ENCODE data around the gene TMEM174.
"Not testable (repeated sequence)": the region's sequence is repeated elsewhere in the genome, so short reads cannot be mapped to it uniquely, and the experiment has no call there.

The TMEM174 gene

GRCh38 chr5:73215891-73216610 lies 43.1 kb downstream of the TMEM174 start:
- Histone ChIP-seq H3K4me1 (ENCODE audit: insufficient read depth, low read length) (no peaks in the 10 kb centered on the region), H3K9ac (ENCODE audit: low read depth, low read length) (no peak overlapping the region), H3K27ac (ENCODE audit: low read length) (no peak overlapping the region), H4K20me1 (ENCODE audit: insufficient read depth, low read length) (no peaks in the 10 kb centered on the region), H3K79me2 (ENCODE audit: insufficient read depth, low read length) (no peaks in the 10 kb centered on the region), H3K4me3 (ENCODE audit: low read depth in 1 of 2, low read length in 2 of 2) (no peak overlapping the region), H3K36me3 (ENCODE audit: insufficient read depth, low read length) (no peaks in the 10 kb centered on the region), H2AFZ (ENCODE audit: low read depth, low read length) (no peak overlapping the region), H3K27me3 (ENCODE audit: insufficient read depth, low read length, poor library complexity) (peaks cover 3% of the 10 kb centered on the region), H3K4me2 (ENCODE audit: insufficient read depth, low read length) (no peak overlapping the region), H3K9me3 (ENCODE audit: insufficient read depth, low read length, severe bottlenecking) (no peaks in the 10 kb centered on the region)
- no peak for DNase-seq
- ATAC-seq (ENCODE audit: insufficient read depth, low read depth): no peak
- TF ChIP-seq, protein P1, sequence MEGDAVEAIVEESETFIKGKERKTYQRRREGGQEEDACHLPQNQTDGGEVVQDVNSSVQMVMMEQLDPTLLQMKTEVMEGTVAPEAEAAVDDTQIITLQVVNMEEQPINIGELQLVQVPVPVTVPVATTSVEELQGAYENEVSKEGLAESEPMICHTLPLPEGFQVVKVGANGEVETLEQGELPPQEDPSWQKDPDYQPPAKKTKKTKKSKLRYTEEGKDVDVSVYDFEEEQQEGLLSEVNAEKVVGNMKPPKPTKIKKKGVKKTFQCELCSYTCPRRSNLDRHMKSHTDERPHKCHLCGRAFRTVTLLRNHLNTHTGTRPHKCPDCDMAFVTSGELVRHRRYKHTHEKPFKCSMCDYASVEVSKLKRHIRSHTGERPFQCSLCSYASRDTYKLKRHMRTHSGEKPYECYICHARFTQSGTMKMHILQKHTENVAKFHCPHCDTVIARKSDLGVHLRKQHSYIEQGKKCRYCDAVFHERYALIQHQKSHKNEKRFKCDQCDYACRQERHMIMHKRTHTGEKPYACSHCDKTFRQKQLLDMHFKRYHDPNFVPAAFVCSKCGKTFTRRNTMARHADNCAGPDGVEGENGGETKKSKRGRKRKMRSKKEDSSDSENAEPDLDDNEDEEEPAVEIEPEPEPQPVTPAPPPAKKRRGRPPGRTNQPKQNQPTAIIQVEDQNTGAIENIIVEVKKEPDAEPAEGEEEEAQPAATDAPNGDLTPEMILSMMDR (IDR thresholded peaks at IDR 0.05; ENCODE audit: borderline replicate concordance, extremely low read depth, low read length, poor library complexity, severe bottlenecking): no peak
- no peak for TF ChIP-seq EZH2 (IDR thresholded peaks at IDR 0.05; ENCODE audit: borderline replicate concordance, low read depth, low read length, severe bottlenecking)

DNA sequence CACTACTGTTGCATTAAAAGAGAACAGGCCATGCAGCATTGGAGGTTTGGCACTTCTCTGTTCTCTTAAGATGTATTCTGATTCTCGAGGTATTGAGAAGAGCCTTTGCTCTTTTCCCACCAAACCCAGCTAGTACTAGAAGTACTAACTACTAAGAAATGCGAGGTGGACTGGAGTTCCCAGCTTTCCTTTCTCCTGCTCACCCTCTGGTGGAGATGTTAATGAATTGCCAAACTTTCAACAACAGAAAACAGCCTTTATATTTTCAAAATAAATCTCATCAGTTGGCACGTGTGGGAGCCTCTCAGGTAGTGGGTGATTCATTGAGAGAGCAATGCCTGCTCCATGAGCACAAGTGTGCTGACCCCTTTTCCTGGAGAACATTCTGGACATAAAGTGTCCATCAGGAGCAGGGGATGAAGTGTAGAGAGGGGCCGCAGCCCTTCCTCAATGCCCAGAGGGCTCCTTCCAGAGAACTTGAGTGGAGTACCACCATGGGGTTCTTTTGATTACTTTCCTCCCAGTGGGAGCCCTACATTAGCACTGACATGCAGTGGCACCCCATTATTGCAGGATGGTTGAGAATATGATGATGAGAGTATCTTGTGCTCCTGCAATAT lies 45.7 kb downstream of the TMEM174 start:
- H3K4me3 ChIP-seq (ENCODE audit: low read depth in 1 of 2, low read length in 2 of 2): no peak overlapping the region
- H3K27ac ChIP-seq (ENCODE audit: low read length): no peak overlapping the region
- H3K9me3 ChIP-seq (ENCODE audit: insufficient read depth, low read length, severe bottlenecking): no peaks in the 10 kb centered on the region
- H3K9ac ChIP-seq (ENCODE audit: low read depth, low read length): no peak overlapping the region
- no peaks in the 10 kb centered on the region for H3K79me2 ChIP-seq (ENCODE audit: insufficient read depth, low read length)
- no peak for ATAC-seq (ENCODE audit: insufficient read depth, low read depth)
- H3K4me1 ChIP-seq (ENCODE audit: insufficient read depth, low read length): no peaks in the 10 kb centered on the region
- H2AFZ ChIP-seq (ENCODE audit: low read depth, low read length): no peak overlapping the region
- TF ChIP-seq, protein P1 (IDR thresholded peaks at IDR 0.05; ENCODE audit: borderline replicate concordance, extremely low read depth, low read length, poor library complexity, severe bottlenecking): no peak
- TF ChIP-seq EZH2 (IDR thresholded peaks at IDR 0.05; ENCODE audit: borderline replicate concordance, low read depth, low read length, severe bottlenecking): no peak
- H4K20me1 ChIP-seq (ENCODE audit: insufficient read depth, low read length): no peaks in the 10 kb centered on the region
- H3K4me2 ChIP-seq (ENCODE audit: insufficient read depth, low read length): no peak overlapping the region
- H3K36me3 ChIP-seq (ENCODE audit: insufficient read depth, low read length): no peaks in the 10 kb centered on the region
- DNase-seq: no peak
- peaks cover 16% of the 10 kb centered on the region for H3K27me3 ChIP-seq (ENCODE audit: insufficient read depth, low read length, poor library complexity)

DNA sequence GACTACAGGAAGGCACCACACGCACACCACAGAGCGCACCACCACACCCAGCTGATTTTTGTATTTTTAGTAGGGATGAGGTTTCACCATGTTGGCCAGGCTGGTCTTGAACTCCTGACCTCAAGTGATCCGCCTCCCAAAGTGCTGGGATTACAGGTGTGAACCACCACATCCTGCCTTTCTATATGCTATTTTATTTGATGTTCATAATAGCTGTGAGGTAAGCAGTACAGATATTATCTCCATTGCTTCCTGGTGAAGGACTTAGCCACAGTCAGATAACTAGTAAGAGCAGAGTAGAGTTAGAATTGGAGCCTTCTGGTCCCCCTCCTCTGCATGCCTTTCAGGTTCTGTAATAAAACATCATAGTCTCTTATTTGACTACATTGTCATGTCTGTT lies 46.3 kb downstream of the TMEM174 start:
- H3K27ac ChIP-seq (ENCODE audit: low read length); H3K79me2 ChIP-seq (ENCODE audit: insufficient read depth, low read length); H3K9me3 ChIP-seq (ENCODE audit: insufficient read depth, low read length, severe bottlenecking); H2AFZ ChIP-seq (ENCODE audit: low read depth, low read length); H3K9ac ChIP-seq (ENCODE audit: low read depth, low read length); H3K4me3 ChIP-seq (ENCODE audit: low read depth in 1 of 2, low read length in 2 of 2); H3K36me3 ChIP-seq (ENCODE audit: insufficient read depth, low read length); H3K4me2 ChIP-seq (ENCODE audit: insufficient read depth, low read length); H3K4me1 ChIP-seq (ENCODE audit: insufficient read depth, low read length); H4K20me1 ChIP-seq (ENCODE audit: insufficient read depth, low read length): not testable (repeated sequence)
- H3K27me3 ChIP-seq (ENCODE audit: insufficient read depth, low read length, poor library complexity): peaks cover 17% of the 10 kb centered on the region
- ATAC-seq (ENCODE audit: insufficient read depth, low read depth): peak; percentile 62; the same call in 2 of the 3 replicates
- peak; percentile 17 for DNase-seq

- Histone ChIP-seq H3K4me2 (ENCODE audit: insufficient read depth, low read length) (no peak overlapping the region), H4K20me1 (ENCODE audit: insufficient read depth, low read length) (no peaks in the 10 kb centered on the region), H3K27me3 (ENCODE audit: insufficient read depth, low read length, poor library complexity) (peaks cover 27% of the 10 kb centered on the region), H3K9me3 (ENCODE audit: insufficient read depth, low read length, severe bottlenecking) (no peaks in the 10 kb centered on the region), H3K27ac (ENCODE audit: low read length) (no peak overlapping the region), H3K79me2 (ENCODE audit: insufficient read depth, low read length) (no peaks in the 10 kb centered on the region), H3K4me1 (ENCODE audit: insufficient read depth, low read length) (no peaks in the 10 kb centered on the region), H2AFZ (ENCODE audit: low read depth, low read length) (no peak overlapping the region), H3K36me3 (ENCODE audit: insufficient read depth, low read length) (no peaks in the 10 kb centered on the region), H3K4me3 (ENCODE audit: low read depth in 1 of 2, low read length in 2 of 2) (no peak overlapping the region), H3K9ac (ENCODE audit: low read depth, low read length) (no peak overlapping the region)
- DNase-seq: no peak
- ATAC-seq (ENCODE audit: insufficient read depth, low read depth): no peak
- TF ChIP-seq, protein P1 (IDR thresholded peaks at IDR 0.05; ENCODE audit: borderline replicate concordance, extremely low read depth, low read length, poor library complexity, severe bottlenecking): no peak
- TF ChIP-seq EZH2 (IDR thresholded peaks at IDR 0.05; ENCODE audit: borderline replicate concordance, low read depth, low read length, severe bottlenecking): no peak
These were observed 48.2 kb downstream of the TMEM174 start for GRCh38 chr5:73221161-73221560.

Data from DND-41 (cell line).